Uterus (tissue), 2 donors: ENCODE data around the gene CCDC102B.

Experiments used
- CTCF ChIP-seq, 4 experiments: fragments of 200-600 bp in 2 of 4; fragments of 450-650 bp in 2 of 4; sonication (generic) in 2 of 4; IDR thresholded peaks; one replicate each; pipeline ENCODE4 v1.5.1; 2016 to 2019; ENCODE audit warnings: antibody characterized with exemption in 4 of 4, mild to moderate bottlenecking in 2 of 4, moderate library complexity in 1 of 4
- POLR2A ChIP-seq, 2 donors: fragments of 450-650 bp; IDR thresholded peaks; one replicate each; pipeline ENCODE4 v1.6.1; 2016; ENCODE audit warnings: antibody characterized with exemption in 2 of 2, mild to moderate bottlenecking in 1 of 2, moderate library complexity in 1 of 2

GRCh38 chr18:68865503-68865902 lies 67.6 kb downstream of the CCDC102B start:
- TF ChIP-seq CTCF (IDR thresholded peaks at IDR 0.05) (no peak), POLR2A (IDR thresholded peaks at IDR 0.05) (no peak)
